HEK293 (cell line): ENCODE data around the gene GJC2.

ENCODE experiments used
- CTCF ChIA-PET: fragments of 350-600 bp; formaldehyde crosslinking; extraction: SDS; loops from one replicate; lab custom pipeline; 2021; ENCODE audit warnings: antibody characterized with exemption; lab: Yijun Ruan, JAX
- POLR2A ChIA-PET: fragments of 300-600 bp; formaldehyde crosslinking; extraction: SDS; loops from one replicate; lab custom pipeline; 2020; ENCODE audit warnings: antibody characterized with exemption, inconsistent platforms; lab: Yijun Ruan, JAX
- H3K27ac ChIP-seq: fragments of 200-500 bp; sonication (Bioruptor generic); 2 replicates; pipeline ENCODE4 v1.5.1; 2014; ENCODE audit warnings: low read depth, low read length, control low read depth, inconsistent platforms; ENCODE audit errors: extremely low read depth
- H3K36me3 ChIP-seq, 2 experiments: fragments of 200-500 bp in 1 of 2; sonication (Bioruptor generic) in 1 of 2; 1 replicate in 1 of 2; 2 replicates in 1 of 2; pipeline ENCODE4 v1.5.1; 2014 to 2017; ENCODE audit warnings: inconsistent platforms in 2 of 2, low read length in 2 of 2; ENCODE audit not compliant: control insufficient read depth in 2 of 2, insufficient read depth in 1 of 2
- H3K4me1 ChIP-seq: fragments of 200-500 bp; sonication (Bioruptor generic); 2 replicates; pipeline ENCODE4 v1.5.1; 2014; ENCODE audit warnings: mild to moderate bottlenecking, low read length, inconsistent platforms; ENCODE audit not compliant: control insufficient read depth, insufficient read depth
- H3K4me3 ChIP-seq: 2 replicates; pipeline ENCODE4 v1.5.1; 2011; ENCODE audit warnings: low read depth, mild to moderate bottlenecking, control low read depth, low read length, moderate library complexity
- H3K9me3 ChIP-seq: fragments of 200-500 bp; sonication (Bioruptor generic); 2 replicates; pipeline ENCODE4 v1.5.1; 2014; ENCODE audit warnings: low read depth, low read length, inconsistent platforms; ENCODE audit not compliant: control insufficient read depth, insufficient read depth
- BCL11B ChIP-seq: fragments of 450-650 bp; formaldehyde crosslinking; IDR thresholded peaks from 2 replicates; pipeline ENCODE4 v1.5.1; 2016; ENCODE audit warnings: low read depth, missing biosample characterization, missing genetic modification characterization
- GLIS1 ChIP-seq: fragments of 450-650 bp; formaldehyde crosslinking; IDR thresholded peaks from 2 replicates; pipeline ENCODE4 v1.5.1; 2016; ENCODE audit warnings: missing biosample characterization, missing genetic modification characterization
- IKZF3 ChIP-seq: fragments of 450-650 bp; IDR thresholded peaks from 2 replicates; pipeline ENCODE4 v1.5.0; 2018; ENCODE audit warnings: missing biosample characterization, mild to moderate bottlenecking, missing genetic modification characterization, moderate library complexity
- KLF10 ChIP-seq: fragments of 450-650 bp; IDR thresholded peaks from 2 replicates; pipeline ENCODE4 v1.5.1; 2018; ENCODE audit warnings: missing biosample characterization, mild to moderate bottlenecking, missing genetic modification characterization
- MZF1 ChIP-seq: fragments of 450-650 bp; formaldehyde crosslinking; IDR thresholded peaks from 2 replicates; pipeline ENCODE4 v1.5.1; 2017; ENCODE audit warnings: missing biosample characterization, missing genetic modification characterization, borderline replicate concordance
- WT1 ChIP-seq: fragments of 450-650 bp; formaldehyde crosslinking; IDR thresholded peaks from 2 replicates; pipeline ENCODE4 v1.5.1; 2016; ENCODE audit warnings: missing biosample characterization, missing genetic modification characterization
- YY1 ChIP-seq: fragments of 450-650 bp; formaldehyde crosslinking; IDR thresholded peaks from 2 replicates; pipeline ENCODE4 v1.5.1; 2018; ENCODE audit warnings: missing biosample characterization, missing genetic modification characterization
- YY2 ChIP-seq: fragments of 450-650 bp; formaldehyde crosslinking; IDR thresholded peaks from 2 replicates; pipeline ENCODE4 v1.5.1; 2016; ENCODE audit warnings: missing biosample characterization, missing genetic modification characterization
- ZBTB11 ChIP-seq: fragments of 450-650 bp; formaldehyde crosslinking; conservative IDR thresholded peaks from 2 replicates; pipeline ENCODE4 v1.5.1; 2016; ENCODE audit warnings: low read depth, missing biosample characterization, missing genetic modification characterization
- ZFP41 ChIP-seq: fragments of 450-650 bp; formaldehyde crosslinking; IDR thresholded peaks from 2 replicates; pipeline ENCODE4 v1.5.1; 2016; ENCODE audit warnings: missing biosample characterization, missing genetic modification characterization, borderline replicate concordance
- ZNF132 ChIP-seq: fragments of 450-650 bp; formaldehyde crosslinking; IDR thresholded peaks from 2 replicates; pipeline ENCODE4 v1.5.1; 2017; ENCODE audit warnings: missing biosample characterization, missing genetic modification characterization, borderline replicate concordance
- ZNF19 ChIP-seq: fragments of 450-650 bp; formaldehyde crosslinking; IDR thresholded peaks from 2 replicates; pipeline ENCODE4; 2016; ENCODE audit warnings: missing biosample characterization, missing genetic modification characterization, low read depth
- ZNF239 ChIP-seq: fragments of 450-650 bp; formaldehyde crosslinking; IDR thresholded peaks from 2 replicates; pipeline ENCODE4 v1.5.1; 2016; ENCODE audit warnings: missing biosample characterization, missing genetic modification characterization
- ZNF266 ChIP-seq: fragments of 450-650 bp; formaldehyde crosslinking; IDR thresholded peaks from 2 replicates; pipeline ENCODE4 v1.5.1; 2016; ENCODE audit warnings: missing biosample characterization, missing genetic modification characterization, low read depth
- ZNF311 ChIP-seq: fragments of 450-650 bp; formaldehyde crosslinking; IDR thresholded peaks from 2 replicates; pipeline ENCODE4 v1.5.1; 2017; ENCODE audit warnings: missing biosample characterization, missing genetic modification characterization, borderline replicate concordance
- ZNF488 ChIP-seq: fragments of 450-650 bp; formaldehyde crosslinking; IDR thresholded peaks from 2 replicates; pipeline ENCODE4 v1.5.1; 2016; ENCODE audit warnings: missing biosample characterization, missing genetic modification characterization
- ZNF639 ChIP-seq: fragments of 450-650 bp; formaldehyde crosslinking; IDR thresholded peaks from 2 replicates; pipeline ENCODE4 v1.5.1; 2016; ENCODE audit warnings: missing biosample characterization, missing genetic modification characterization

Gene GJC2

GRCh38 chr1:228125185-228125584 is 24.5 kb upstream of the GJC2 start (continued):
- no peak for TF ChIP-seq GLIS1 (tag by site-specific recombination)
- no peak for TF ChIP-seq ZNF132 (tag by site-specific recombination)
- TF ChIP-seq YY2 (tag by site-specific recombination): no peak

GRCh38 chr1:228131766-228132165 is 18.0 kb upstream of the GJC2 start:
- CTCF ChIA-PET: interaction anchor here (1.5 to 4.2 kb wide), 10 partner anchors 8 to 383 kb away, joined by 4 to 57 read pairs (median 10); partner anchors contain the start of genes GUK1, IBA57 and MRPL55
- TF ChIP-seq ZNF639 (tag by site-specific recombination) (no peak), ZNF239 (tag by site-specific recombination) (no peak), YY1 (tag by site-specific recombination) (no peak), BCL11B (tag by site-specific recombination) (no peak), ZNF266 (no peak), ZFP41 (tag by site-specific recombination) (no peak), WT1 (no peak), ZNF311 (tag by site-specific recombination) (no peak), IKZF3 (tag by site-specific recombination) (no peak), MZF1 (tag by site-specific recombination) (no peak), KLF10 (no peak), ZNF19 (no peak), ZNF488 (tag by site-specific recombination) (no peak)
- no peak overlapping the region for H3K4me3 ChIP-seq
- no peak overlapping the region for H3K27ac ChIP-seq
- no peaks in the 10 kb centered on the region for H3K36me3 ChIP-seq
- POLR2A ChIA-PET: no interaction called here
- H3K9me3 ChIP-seq: no peaks in the 10 kb centered on the region
- no peaks in the 10 kb centered on the region for H3K4me1 ChIP-seq

GRCh38 chr1:228134591-228134990 is 15.1 kb upstream of the GJC2 start:
- H3K27ac ChIP-seq: no peak overlapping the region
- TF ChIP-seq ZBTB11 (tag by site-specific recombination): no peak
- TF ChIP-seq, all 188 proteins: peak for 0
- Histone ChIP-seq H3K4me3 (no peak overlapping the region), H3K9me3 (no peaks in the 10 kb centered on the region), H3K36me3 (no peaks in the 10 kb centered on the region), H3K4me1 (no peaks in the 10 kb centered on the region)
- ChIA-PET CTCF (no interaction called here), POLR2A (interaction anchor here (0.5 kb wide), 1 partner anchor 42 kb away, joined by 6 read pairs; no protein-coding TSS in a partner anchor)
